CD8-positive, alpha-beta memory T cell (primary cell): ENCODE measurements around the gene SPARC. TPM values are rescaled to one million over a fixed set of nuclear protein-coding genes. Genes with fewer than 3 reads are reported as not detected.

Source experiments
- CTCF ChIA-PET: fragments of 350-600 bp; sonication (Branson Sonifier 250); formaldehyde crosslinking; loops from one replicate; lab custom pipeline; 2021; ENCODE audit warnings: antibody characterized with exemption; lab: Charles Lee
- POLR2A ChIA-PET: fragments of 350-600 bp; sonication (Branson Sonifier 250); formaldehyde crosslinking; loops from one replicate; lab custom pipeline; 2021; ENCODE audit warnings: antibody characterized with exemption; lab: Charles Lee
- DNase-seq, 5 donors: peaks; one replicate each; pipeline versions ENCODE4 v3.0.0 to v3.0.0-alpha.2; 2020 to 2022; ENCODE audit warnings: mixed read lengths in 1 of 5
- H3K27ac ChIP-seq: one replicate; pipeline ENCODE4 v1.7.0; 2013; ENCODE audit warnings: low read depth, mild to moderate bottlenecking, low read length, moderate library complexity
- H3K27me3 ChIP-seq: 2 replicates; pipeline ENCODE4 v1.7.0; 2013; ENCODE audit warnings: low read length, mild to moderate bottlenecking; ENCODE audit not compliant: insufficient read depth, poor library complexity, severe bottlenecking
- H3K36me3 ChIP-seq: 2 replicates; pipeline ENCODE4 v1.7.0; 2013; ENCODE audit warnings: mild to moderate bottlenecking, low read length, moderate library complexity; ENCODE audit not compliant: insufficient read depth
- H3K4me1 ChIP-seq: 2 replicates; pipeline ENCODE4 v1.7.0; 2013; ENCODE audit warnings: mild to moderate bottlenecking, low read length, moderate library complexity; ENCODE audit not compliant: insufficient read depth
- H3K4me3 ChIP-seq: 2 replicates; pipeline ENCODE4 v1.7.0; 2013; ENCODE audit warnings: mild to moderate bottlenecking, low read length
- H3K9me3 ChIP-seq: 2 replicates; pipeline ENCODE4 v1.7.0; 2013; ENCODE audit warnings: mild to moderate bottlenecking, low read length
- H3K27ac Mint-ChIP-seq, 8 donors: one replicate each; pipeline ENCODE4 v1.8.0; 2020 to 2021; ENCODE audit warnings: mixed read lengths in 8 of 8, mild to moderate bottlenecking in 6 of 8, inconsistent platforms in 3 of 8, moderate library complexity in 3 of 8
- H3K27me3 Mint-ChIP-seq, 2 donors: one replicate each; pipeline ENCODE4 v1.8.0; 2020 to 2021; ENCODE audit warnings: mixed read lengths in 2 of 2, mild to moderate bottlenecking in 1 of 2, moderate library complexity in 1 of 2
- H3K36me3 Mint-ChIP-seq, 3 donors: one replicate each; pipeline ENCODE4 v1.8.0; 2020 to 2021; ENCODE audit warnings: mixed read lengths in 3 of 3, inconsistent platforms in 1 of 3, mild to moderate bottlenecking in 1 of 3
- H3K4me1 Mint-ChIP-seq, 3 donors: one replicate each; pipeline ENCODE4 v1.8.0; 2020 to 2021; ENCODE audit warnings: mixed read lengths in 3 of 3, inconsistent platforms in 1 of 3, mild to moderate bottlenecking in 1 of 3
- H3K4me3 Mint-ChIP-seq, 7 donors: one replicate each; pipeline ENCODE4 v1.8.0; 2020 to 2021; ENCODE audit warnings: mixed read lengths in 7 of 7, mild to moderate bottlenecking in 6 of 7, moderate library complexity in 4 of 7, inconsistent platforms in 2 of 7
- H3K9me3 Mint-ChIP-seq, 5 donors: one replicate each; pipeline ENCODE4 v1.8.0; 2020 to 2022; ENCODE audit warnings: mixed read lengths in 5 of 5, mild to moderate bottlenecking in 3 of 5, moderate library complexity in 2 of 5, inconsistent platforms in 1 of 5
- polyA plus RNA-seq: library from polyadenylated mRNA; unstranded; fragments of 300-500 nt; fragmentation: Illumina TruSeq; gene quantifications from one replicate; pipeline ENCODE4 v1.2.3, GENCODE V29; 2021
- total RNA-seq, 2 experiments: library from RNA; stranded (reverse); gene quantifications; one replicate each; pipeline ENCODE4 v1.2.3, GENCODE V29; 2021

The SPARC gene
- total and polyA plus RNA-seq, 3 experiments from 2014 or later = 0.22 to 0.31 TPM; not detected in 1

DNA sequence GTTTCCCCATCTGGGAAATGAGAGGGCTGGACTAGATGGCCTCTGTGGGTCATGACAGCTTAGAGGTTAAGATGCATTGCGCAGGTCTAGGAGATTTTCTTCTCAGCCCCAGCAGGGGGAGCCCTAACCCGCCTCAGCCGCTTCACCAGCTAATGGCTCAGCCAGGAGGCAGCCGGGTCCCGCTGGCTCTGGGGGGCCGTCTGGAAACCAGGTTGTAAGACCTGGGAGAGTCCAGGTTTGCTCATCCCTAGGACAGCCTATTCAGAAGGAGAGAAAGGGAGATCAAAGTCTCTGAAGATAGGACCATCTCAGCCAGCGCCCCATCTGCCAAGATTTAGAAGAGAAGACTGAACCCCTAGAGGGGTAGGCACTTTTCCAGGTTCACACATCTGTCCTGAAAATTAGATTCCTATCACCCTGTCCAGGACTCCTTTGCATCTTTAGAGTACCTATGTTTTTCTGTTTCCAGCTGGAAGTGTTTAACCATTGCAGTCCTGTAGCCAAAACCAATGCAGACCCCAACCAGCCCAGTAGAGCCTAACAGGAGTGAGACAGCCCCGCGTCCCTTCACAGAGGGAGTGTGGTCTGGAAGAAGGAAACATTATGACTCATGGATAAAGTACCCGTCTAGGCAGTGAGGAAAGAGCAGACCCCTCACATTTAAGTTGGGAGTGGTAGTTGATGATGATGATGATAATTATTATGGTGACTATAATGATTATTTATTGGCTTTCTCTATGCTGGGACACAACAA is 27.5 kb downstream of the SPARC start:
- H3K4me3 Mint-ChIP-seq = no peak overlapping the region
- H3K4me3 ChIP-seq = no peak overlapping the region
- H3K36me3 ChIP-seq = no peaks in the 10 kb centered on the region
- H3K27ac Mint-ChIP-seq = no peak overlapping the region
- H3K4me1 Mint-ChIP-seq = peaks cover 1 to 11% (median 10%) of the 10 kb centered on the region in 3 donors
- peak; percentile 63 to 79 (median 69) for DNase-seq
- POLR2A ChIA-PET = no interaction called here
- H3K27ac ChIP-seq = no peak overlapping the region
- CTCF ChIA-PET = interaction anchor here (1.0 to 2.3 kb wide), 18 partner anchors 8 to 690 kb away, joined by 3 to 13 read pairs (median 5); partner anchors contain the start of gene SLC36A1
- no peaks in the 10 kb centered on the region for H3K9me3 Mint-ChIP-seq
- peaks cover 16 to 32% of the 10 kb centered on the region in 2 donors for H3K27me3 Mint-ChIP-seq
- no peaks in the 10 kb centered on the region for H3K9me3 ChIP-seq
- H3K27me3 ChIP-seq = no peaks in the 10 kb centered on the region
- H3K36me3 Mint-ChIP-seq = no peaks in the 10 kb centered on the region
- H3K4me1 ChIP-seq = peaks cover 12% of the 10 kb centered on the region

DNA sequence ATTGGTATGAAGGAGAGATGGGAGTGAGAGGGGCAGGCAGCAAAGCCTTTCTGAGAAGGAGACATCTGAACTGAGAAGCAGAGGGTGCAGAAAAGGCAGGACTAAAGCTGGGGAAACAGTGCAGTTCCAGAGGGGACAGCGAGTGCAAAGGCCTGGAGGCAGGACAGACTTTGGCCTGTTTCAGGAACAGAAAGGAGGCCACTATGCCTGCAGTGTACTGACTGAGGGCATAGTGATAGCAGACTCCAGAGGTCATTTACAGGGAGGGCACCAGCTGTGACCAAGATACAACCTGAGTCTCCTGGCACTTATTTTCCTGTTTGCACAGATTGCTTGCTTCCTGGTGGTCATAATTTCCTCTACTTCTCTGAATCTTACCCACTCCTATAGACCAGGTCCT is 29.6 kb downstream of the SPARC start:
- Histone ChIP-seq H3K27ac (no peak overlapping the region), H3K27me3 (no peaks in the 10 kb centered on the region), H3K4me1 (peaks cover 7% of the 10 kb centered on the region), H3K4me3 (no peak overlapping the region), H3K36me3 (no peaks in the 10 kb centered on the region), H3K9me3 (no peaks in the 10 kb centered on the region)
- Mint-ChIP-seq H3K27me3 (peaks cover 16 to 35% of the 10 kb centered on the region in 2 donors), H3K4me3 (no peak overlapping the region), H3K9me3 (no peaks in the 10 kb centered on the region), H3K36me3 (no peaks in the 10 kb centered on the region), H3K27ac (no peak overlapping the region), H3K4me1 (peaks cover 1 to 4% (median 3%) of the 10 kb centered on the region in 3 donors)
- CTCF ChIA-PET = no interaction called here
- POLR2A ChIA-PET = no interaction called here
- DNase-seq = no peak

DNA sequence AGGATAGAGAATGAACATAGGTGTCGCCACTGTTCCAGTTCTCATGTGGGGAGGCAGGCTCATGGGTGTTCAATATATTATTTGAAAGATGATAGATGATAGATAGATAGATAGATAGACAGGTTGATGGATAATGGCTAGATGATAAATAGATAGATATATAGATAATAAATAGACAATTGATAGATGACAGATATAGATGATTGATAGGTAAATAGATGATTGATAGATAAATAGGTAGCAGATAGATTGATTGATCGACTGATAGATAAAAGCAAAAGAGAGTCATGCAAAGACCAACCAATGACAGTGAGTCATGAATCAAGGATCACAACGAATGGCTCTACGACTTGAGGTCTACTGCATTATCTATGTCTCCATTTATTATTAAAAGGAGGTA is 30.4 kb downstream of the SPARC start:
- peaks cover 3 to 4% (median 3%) of the 10 kb centered on the region in 3 donors for H3K4me1 Mint-ChIP-seq
- Histone ChIP-seq H3K4me1 (peaks cover 7% of the 10 kb centered on the region), H3K9me3 (no peaks in the 10 kb centered on the region), H3K27ac (no peak overlapping the region), H3K36me3 (no peaks in the 10 kb centered on the region), H3K4me3 (no peak overlapping the region), H3K27me3 (no peaks in the 10 kb centered on the region)
- no peak for DNase-seq
- no peak overlapping the region for H3K27ac Mint-ChIP-seq
- no peaks in the 10 kb centered on the region for H3K36me3 Mint-ChIP-seq
- peaks cover 16 to 35% of the 10 kb centered on the region in 2 donors for H3K27me3 Mint-ChIP-seq
- H3K4me3 Mint-ChIP-seq = no peak overlapping the region
- POLR2A ChIA-PET = no interaction called here
- CTCF ChIA-PET = no interaction called here
- no peaks in the 10 kb centered on the region for H3K9me3 Mint-ChIP-seq

DNA sequence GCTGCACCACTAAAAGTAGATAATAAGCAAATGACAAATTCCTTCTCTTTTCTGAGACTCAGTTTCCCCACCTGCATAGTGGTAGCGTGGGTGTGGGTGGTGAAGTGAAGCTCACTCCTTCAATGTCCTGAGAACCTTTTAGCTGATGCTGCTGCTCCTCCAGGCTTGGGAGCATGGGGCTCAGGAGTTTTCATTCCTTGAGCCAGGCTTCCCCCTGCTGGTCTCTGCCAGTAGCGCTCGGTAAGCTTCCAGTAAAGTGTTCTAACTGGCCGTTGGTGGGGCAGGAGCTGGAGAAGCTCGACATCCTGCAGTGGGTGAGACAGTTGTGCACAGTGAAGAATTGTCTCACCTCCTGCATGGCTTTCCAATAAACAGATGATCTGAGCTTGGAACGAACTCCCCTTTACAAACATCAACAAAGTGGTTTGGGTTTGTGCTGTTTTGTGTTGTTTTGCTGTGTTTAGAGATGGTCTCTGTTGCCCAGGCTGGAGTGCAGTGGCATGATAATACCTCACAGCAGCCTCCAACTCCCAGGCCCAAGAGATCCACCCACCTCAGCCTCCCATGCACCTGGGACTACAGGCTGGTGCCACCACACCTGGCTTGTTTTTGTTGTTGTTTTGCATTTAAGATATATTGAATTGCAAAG is 34.6 kb downstream of the SPARC start:
- Histone ChIP-seq H3K36me3 (no peaks in the 10 kb centered on the region), H3K4me3 (no peak overlapping the region), H3K4me1 (no peaks in the 10 kb centered on the region), H3K9me3 (no peaks in the 10 kb centered on the region), H3K27ac (no peak overlapping the region), H3K27me3 (no peaks in the 10 kb centered on the region)
- ChIA-PET CTCF (interaction anchor here (0.6 to 6.0 kb wide), 22 partner anchors 9 to 210 kb away, joined by 3 to 51 read pairs (median 4); partner anchors contain the start of gene SLC36A1), POLR2A (interaction anchor here (1.2 kb wide), 1 partner anchor 205 kb away, joined by 5 read pairs; the partner anchor contains the start of gene SLC36A1)
- peak; percentile 32 to 68 (median 40) for DNase-seq
- Mint-ChIP-seq H3K36me3 (no peaks in the 10 kb centered on the region), H3K27ac (no peak overlapping the region), H3K4me1 (peaks cover 0 to 1% (median 0%) of the 10 kb centered on the region in 3 donors), H3K4me3 (peak overlapping the region in 1 of 7 donors; percentile 9), H3K9me3 (no peaks in the 10 kb centered on the region), H3K27me3 (peaks cover 6 to 35% of the 10 kb centered on the region in 2 donors)

DNA sequence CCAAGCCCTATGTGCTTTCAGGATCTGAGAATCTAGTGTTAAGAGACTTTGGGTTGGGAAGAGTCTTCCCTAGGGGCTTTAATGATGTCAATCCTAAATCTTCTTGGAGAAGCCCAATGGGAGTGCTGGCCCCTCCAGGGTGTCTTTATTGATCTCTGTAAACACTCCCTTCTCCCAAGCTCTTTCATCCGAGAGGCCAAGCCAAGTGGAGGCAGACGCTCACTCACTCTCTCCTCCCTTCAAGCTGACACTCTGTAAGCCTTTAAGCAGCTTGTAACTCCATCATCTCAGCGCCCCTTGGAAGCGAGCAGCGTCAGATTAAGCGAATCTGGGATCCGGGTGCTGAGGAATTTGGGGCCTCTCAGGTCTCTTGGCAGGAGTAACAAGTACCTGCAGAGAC is 37.7 kb downstream of the SPARC start:
- H3K4me3 Mint-ChIP-seq = no peak overlapping the region
- Histone ChIP-seq H3K4me3 (no peak overlapping the region), H3K9me3 (no peaks in the 10 kb centered on the region), H3K27ac (no peak overlapping the region), H3K36me3 (no peaks in the 10 kb centered on the region), H3K27me3 (no peaks in the 10 kb centered on the region), H3K4me1 (no peaks in the 10 kb centered on the region)
- POLR2A ChIA-PET = no interaction called here
- H3K4me1 Mint-ChIP-seq = peaks cover 0 to 1% (median 0%) of the 10 kb centered on the region in 3 donors
- CTCF ChIA-PET = interaction anchor here (2.6 to 6.0 kb wide), 2 partner anchors 10 to 201 kb away, joined by 6 to 51 read pairs; partner anchors contain the start of gene SLC36A1
- no peak overlapping the region for H3K27ac Mint-ChIP-seq
- DNase-seq = no peak
- H3K9me3 Mint-ChIP-seq = no peaks in the 10 kb centered on the region
- no peaks in the 10 kb centered on the region for H3K36me3 Mint-ChIP-seq
- H3K27me3 Mint-ChIP-seq = peaks cover 6 to 31% of the 10 kb centered on the region in 2 donors

DNA sequence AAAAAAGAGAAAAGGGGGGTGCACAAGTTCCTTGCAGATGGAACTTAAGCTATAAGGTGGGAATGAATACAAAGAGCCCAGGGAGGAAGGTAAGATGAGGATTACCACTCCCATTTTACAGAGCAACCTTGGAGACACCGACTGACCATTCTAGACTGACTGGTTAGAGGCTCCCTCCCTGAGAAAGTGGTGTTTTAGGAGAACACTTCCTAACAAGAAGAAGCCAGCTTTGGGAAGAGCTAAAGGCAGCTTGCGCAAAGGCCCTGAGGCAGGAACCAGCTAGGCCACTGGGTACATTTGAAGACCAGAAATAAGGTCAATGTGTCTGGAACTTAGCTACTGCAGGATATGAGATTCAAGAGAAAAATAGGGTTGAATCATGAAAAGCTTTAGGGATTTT is 38.6 kb downstream of the SPARC start:
- no peak overlapping the region for H3K27ac ChIP-seq
- H3K4me3 ChIP-seq = no peak overlapping the region
- Mint-ChIP-seq H3K4me1 (peaks cover 0 to 1% (median 0%) of the 10 kb centered on the region in 3 donors), H3K9me3 (no peaks in the 10 kb centered on the region), H3K27ac (peak overlapping the region in 1 of 8 donors; percentile 74), H3K4me3 (no peak overlapping the region), H3K27me3 (peaks cover 6 to 36% of the 10 kb centered on the region in 2 donors), H3K36me3 (no peaks in the 10 kb centered on the region)
- ChIA-PET POLR2A (no interaction called here), CTCF (interaction anchor here (0.7 to 6.0 kb wide), 4 partner anchors 11 to 200 kb away, joined by 3 to 51 read pairs (median 5); partner anchors contain the start of gene SLC36A1)
- no peak for DNase-seq
- no peaks in the 10 kb centered on the region for H3K4me1 ChIP-seq
- no peaks in the 10 kb centered on the region for H3K36me3 ChIP-seq
- no peaks in the 10 kb centered on the region for H3K27me3 ChIP-seq
- no peaks in the 10 kb centered on the region for H3K9me3 ChIP-seq

DNA sequence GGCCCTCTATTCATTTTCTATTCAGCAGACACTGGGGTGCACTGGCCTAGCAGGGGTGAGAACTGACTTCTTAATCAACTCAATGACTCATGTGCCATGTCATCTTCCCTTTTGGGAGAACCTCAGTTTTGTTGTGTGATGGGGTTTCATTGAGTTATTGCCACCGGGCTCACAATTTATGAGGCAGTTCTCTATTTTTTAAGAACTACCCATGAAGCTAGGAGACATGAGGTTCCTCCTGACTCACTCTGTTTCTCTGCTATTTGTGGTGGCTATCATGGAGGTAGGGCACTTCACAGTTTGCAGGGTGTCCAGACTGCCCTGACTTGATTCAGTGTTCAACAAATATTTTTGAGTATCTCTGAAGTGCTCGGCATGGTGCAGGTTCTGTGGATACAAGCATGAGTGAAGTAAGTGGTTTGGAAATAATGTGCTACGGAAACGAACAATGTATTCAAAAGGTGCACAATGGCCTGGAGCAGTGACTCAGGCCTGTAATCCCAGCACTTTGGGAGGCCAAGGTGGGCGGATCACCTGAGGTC is 39.3 kb downstream of the SPARC start:
- H3K9me3 Mint-ChIP-seq = no peaks in the 10 kb centered on the region
- peaks cover 8 to 36% of the 10 kb centered on the region in 2 donors for H3K27me3 Mint-ChIP-seq
- POLR2A ChIA-PET = no interaction called here

More for the DNA sequence above, 39.3 kb downstream of the SPARC start:
- H3K4me3 Mint-ChIP-seq = no peak overlapping the region
- H3K4me3 ChIP-seq = no peak overlapping the region
- no peak overlapping the region for H3K27ac Mint-ChIP-seq
- no peaks in the 10 kb centered on the region for H3K4me1 ChIP-seq
- H3K27ac ChIP-seq = no peak overlapping the region
- H3K4me1 Mint-ChIP-seq = peaks cover 0 to 1% (median 0%) of the 10 kb centered on the region in 3 donors
- CTCF ChIA-PET = interaction anchor here (0.7 to 6.0 kb wide), 4 partner anchors 11 to 199 kb away, joined by 3 to 51 read pairs (median 5); partner anchors contain the start of gene SLC36A1
- DNase-seq = no peak
- H3K36me3 ChIP-seq = no peaks in the 10 kb centered on the region
- no peaks in the 10 kb centered on the region for H3K27me3 ChIP-seq
- no peaks in the 10 kb centered on the region for H3K9me3 ChIP-seq
- H3K36me3 Mint-ChIP-seq = no peaks in the 10 kb centered on the region
